Mesodermal cell (in vitro differentiated cells): ENCODE results near the gene MAP1S. TPM values are rescaled to one million over a fixed set of nuclear protein-coding genes. Genes with fewer than 3 reads are reported as not detected.

Experiments
- H3K27ac ChIP-seq: 2 replicates; pipeline ENCODE4 v1.7.0; 2013; ENCODE audit warnings: mild to moderate bottlenecking, low read depth, low read length, moderate library complexity; ENCODE audit not compliant: severe bottlenecking
- H3K36me3 ChIP-seq: 2 replicates; pipeline ENCODE4 v1.7.1; 2013; ENCODE audit warnings: mild to moderate bottlenecking, low read length, moderate library complexity; ENCODE audit not compliant: control insufficient read depth, insufficient read depth
- H3K4me1 ChIP-seq: one replicate; pipeline ENCODE4 v1.7.1; 2013; ENCODE audit warnings: mild to moderate bottlenecking, low read length; ENCODE audit not compliant: insufficient read depth, control insufficient read depth, poor library complexity, severe bottlenecking
- H3K4me3 ChIP-seq: 2 replicates; pipeline ENCODE4 v1.7.0; 2013; ENCODE audit warnings: low read length, control low read depth, mild to moderate bottlenecking; ENCODE audit not compliant: insufficient read depth, poor library complexity, severe bottlenecking; ENCODE audit errors: extremely low read depth
- H3K9me3 ChIP-seq: 2 replicates; pipeline ENCODE4 v1.7.1; 2013; ENCODE audit warnings: mild to moderate bottlenecking, low read length, moderate library complexity; ENCODE audit not compliant: control insufficient read depth
- WGBS, 2 experiments: methylation state at CpG; one replicate each; pipeline ENCODE4 v1.1.5; 2013; ENCODE audit warnings: missing lambda C conversion rate in 2 of 2; ENCODE audit not compliant: insufficient coverage in 2 of 2; 5-methylcytosine and 5-hydroxymethylcytosine counted together
- polyA plus RNA-seq, 2 experiments: library from polyadenylated mRNA; stranded (reverse); fragments of 50-300 nt; gene quantifications; one replicate each; pipeline ENCODE4 v1.2.3, GENCODE V29; 2013

The MAP1S gene, protein sequence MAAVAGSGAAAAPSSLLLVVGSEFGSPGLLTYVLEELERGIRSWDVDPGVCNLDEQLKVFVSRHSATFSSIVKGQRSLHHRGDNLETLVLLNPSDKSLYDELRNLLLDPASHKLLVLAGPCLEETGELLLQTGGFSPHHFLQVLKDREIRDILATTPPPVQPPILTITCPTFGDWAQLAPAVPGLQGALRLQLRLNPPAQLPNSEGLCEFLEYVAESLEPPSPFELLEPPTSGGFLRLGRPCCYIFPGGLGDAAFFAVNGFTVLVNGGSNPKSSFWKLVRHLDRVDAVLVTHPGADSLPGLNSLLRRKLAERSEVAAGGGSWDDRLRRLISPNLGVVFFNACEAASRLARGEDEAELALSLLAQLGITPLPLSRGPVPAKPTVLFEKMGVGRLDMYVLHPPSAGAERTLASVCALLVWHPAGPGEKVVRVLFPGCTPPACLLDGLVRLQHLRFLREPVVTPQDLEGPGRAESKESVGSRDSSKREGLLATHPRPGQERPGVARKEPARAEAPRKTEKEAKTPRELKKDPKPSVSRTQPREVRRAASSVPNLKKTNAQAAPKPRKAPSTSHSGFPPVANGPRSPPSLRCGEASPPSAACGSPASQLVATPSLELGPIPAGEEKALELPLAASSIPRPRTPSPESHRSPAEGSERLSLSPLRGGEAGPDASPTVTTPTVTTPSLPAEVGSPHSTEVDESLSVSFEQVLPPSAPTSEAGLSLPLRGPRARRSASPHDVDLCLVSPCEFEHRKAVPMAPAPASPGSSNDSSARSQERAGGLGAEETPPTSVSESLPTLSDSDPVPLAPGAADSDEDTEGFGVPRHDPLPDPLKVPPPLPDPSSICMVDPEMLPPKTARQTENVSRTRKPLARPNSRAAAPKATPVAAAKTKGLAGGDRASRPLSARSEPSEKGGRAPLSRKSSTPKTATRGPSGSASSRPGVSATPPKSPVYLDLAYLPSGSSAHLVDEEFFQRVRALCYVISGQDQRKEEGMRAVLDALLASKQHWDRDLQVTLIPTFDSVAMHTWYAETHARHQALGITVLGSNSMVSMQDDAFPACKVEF
- 49.2 TPM for polyA plus RNA-seq (2013, experiment 1 of 2)
- polyA plus RNA-seq (2013, experiment 2 of 2) = 42.9 TPM

DNA sequence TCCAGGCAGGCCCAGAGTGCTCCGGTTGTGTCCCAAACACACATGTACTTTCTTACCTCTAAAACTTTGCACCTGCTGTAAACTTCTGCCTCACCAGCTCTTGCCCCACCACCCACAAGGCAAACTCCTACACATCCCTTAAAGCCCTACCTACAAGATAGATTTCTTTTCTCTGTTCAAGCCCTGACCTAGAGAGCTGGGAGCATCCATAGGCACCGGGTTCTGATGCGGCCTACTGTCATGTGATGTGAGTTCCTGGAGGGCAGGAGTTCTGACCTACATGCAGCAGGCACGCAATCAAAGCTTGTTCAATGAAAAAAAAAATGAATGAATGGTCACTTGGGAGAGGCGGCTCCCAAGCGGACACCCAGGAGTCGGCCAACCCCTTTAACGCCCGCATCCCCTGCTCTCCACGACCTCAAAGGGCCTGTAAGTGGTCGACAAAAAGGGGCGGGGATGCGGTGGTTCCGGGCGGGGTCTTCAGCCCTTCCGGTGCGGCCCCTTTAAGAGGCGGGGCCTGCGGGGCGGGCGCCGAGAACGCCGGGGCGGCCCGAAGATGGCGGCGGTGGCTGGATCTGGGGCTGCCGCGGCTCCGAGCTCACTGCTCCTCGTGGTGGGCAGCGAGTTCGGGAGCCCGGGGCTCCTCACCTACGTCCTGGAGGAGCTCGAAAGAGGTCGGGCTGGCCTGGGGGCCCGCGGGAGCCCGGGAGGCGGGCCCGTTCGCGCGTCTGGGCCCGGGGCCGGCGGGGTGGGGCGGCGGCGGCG lies at the start of gene MAP1S:
Gene MAP1S (plus strand): TSS at position 534 of the 765 bp plus-strand sequence. CDS start 23 bp downstream, at position 557.
- peak within 1 kb of the TSS; percentile 93 for H3K4me3 ChIP-seq
- H3K27ac ChIP-seq = peak within 1 kb of the TSS; percentile 12
- peaks cover 22% of the 10 kb centered on the region for H3K36me3 ChIP-seq
- H3K4me1 ChIP-seq = peaks cover 21% of the 10 kb centered on the region
- WGBS, 2 experiments = 3 to 5% methylated on average over 35 to 39 of the region's 53 CpGs
- H3K9me3 ChIP-seq = no peaks in the 10 kb centered on the region

DNA sequence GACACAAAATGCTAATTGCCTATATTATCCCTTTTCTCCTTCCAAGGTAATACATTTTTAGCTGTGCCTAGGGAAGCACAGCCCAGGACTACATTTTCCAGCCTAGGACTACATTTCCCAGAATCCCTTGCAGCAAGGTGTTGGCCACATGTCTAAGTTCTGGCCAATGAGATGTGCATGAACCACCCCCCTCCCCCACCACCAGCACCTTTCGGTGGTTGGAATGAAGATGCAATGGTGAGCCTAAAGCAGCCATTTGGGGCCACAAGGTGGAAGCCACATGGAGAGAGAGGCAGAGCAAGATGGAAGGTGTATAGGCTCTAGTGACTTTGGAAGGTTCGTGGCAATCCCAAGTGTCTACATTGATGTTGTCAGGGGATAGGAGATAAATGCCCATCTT lies 47.4 kb upstream of the MAP1S start:
- H3K4me1 ChIP-seq = no peaks in the 10 kb centered on the region
- WGBS, 2 experiments = 60 to 80% methylated on average over 1 of the region's 2 CpGs

DNA sequence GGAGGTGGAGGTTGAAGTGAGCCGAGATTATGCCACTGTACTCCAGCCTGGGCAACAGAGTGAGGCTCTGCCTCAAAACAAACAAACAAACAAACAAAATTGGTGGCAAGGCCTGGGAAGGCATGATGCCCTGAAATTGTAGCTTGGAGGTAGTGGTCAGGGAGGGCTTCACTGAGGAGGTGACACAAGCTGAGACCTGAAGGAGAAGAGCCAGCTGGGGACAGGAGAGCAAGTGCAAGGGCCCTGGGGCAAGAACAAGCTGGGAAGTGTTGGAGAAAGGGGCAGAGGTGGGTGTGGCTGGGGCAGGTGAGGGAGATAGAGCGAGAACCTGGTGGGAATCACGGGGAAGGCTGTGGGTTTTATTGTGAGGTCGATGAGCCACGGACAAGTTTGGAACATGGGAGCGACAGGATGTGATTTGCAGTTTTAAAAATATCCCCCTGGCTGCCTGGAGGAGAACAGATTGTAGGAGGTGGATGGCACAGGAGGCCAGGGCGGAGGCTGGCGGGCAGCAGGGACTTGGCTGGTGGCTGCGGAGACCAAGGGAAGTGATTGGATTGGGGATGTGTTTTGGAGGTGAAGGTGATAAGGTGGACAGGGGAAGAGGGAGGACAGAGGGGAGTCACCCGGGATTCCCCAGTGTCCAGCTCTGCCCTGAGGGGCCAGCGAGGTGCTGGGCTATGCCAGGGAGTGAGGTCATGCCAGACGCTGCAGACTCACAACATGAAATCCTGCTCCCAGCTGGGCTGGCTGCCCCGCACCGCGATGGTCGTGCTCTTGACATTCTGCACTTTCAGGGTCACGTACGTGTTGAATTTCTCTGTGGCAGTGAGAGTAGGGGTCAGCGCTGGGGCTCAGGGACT lies 45.1 kb upstream of the MAP1S start:
- Histone ChIP-seq H3K9me3 (no peaks in the 10 kb centered on the region), H3K4me3 (no peak overlapping the region), H3K4me1 (no peaks in the 10 kb centered on the region), H3K27ac (no peak overlapping the region), H3K36me3 (no peaks in the 10 kb centered on the region)
- 92 to 93% methylated on average over 16 to 17 of the region's 19 CpGs for WGBS, 2 experiments

More for the DNA sequence above, 47.4 kb upstream of the MAP1S start:
- Histone ChIP-seq H3K4me3 (no peak overlapping the region), H3K27ac (no peak overlapping the region), H3K9me3 (no peaks in the 10 kb centered on the region), H3K36me3 (no peaks in the 10 kb centered on the region)

DNA sequence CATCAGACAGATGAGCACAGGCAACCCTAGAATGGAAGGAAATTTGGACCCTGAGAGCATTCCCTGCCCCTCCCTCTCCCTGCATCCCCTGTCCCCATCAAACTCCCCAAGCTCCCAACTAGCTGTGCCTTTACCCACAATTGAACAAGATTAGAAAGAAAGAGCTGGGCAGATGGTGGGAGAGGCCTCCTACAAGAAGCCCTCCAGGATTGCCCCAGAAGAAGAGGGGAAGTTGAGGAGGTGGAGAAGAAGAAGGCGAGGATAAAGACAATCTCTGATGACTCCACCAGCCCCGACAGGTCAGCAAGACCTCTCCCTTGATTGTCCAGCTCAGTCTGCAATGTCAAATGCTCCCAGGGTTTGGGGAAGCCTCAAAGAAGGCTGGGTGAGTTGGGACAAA lies 43.0 kb upstream of the MAP1S start:
- peaks cover 17% of the 10 kb centered on the region for H3K4me1 ChIP-seq
- no peak overlapping the region for H3K27ac ChIP-seq
- no peaks in the 10 kb centered on the region for H3K36me3 ChIP-seq
- 87 to 89% methylated on average over 2 of the region's 2 CpGs for WGBS, 2 experiments
- H3K9me3 ChIP-seq = no peaks in the 10 kb centered on the region
- no peak overlapping the region for H3K4me3 ChIP-seq

DNA sequence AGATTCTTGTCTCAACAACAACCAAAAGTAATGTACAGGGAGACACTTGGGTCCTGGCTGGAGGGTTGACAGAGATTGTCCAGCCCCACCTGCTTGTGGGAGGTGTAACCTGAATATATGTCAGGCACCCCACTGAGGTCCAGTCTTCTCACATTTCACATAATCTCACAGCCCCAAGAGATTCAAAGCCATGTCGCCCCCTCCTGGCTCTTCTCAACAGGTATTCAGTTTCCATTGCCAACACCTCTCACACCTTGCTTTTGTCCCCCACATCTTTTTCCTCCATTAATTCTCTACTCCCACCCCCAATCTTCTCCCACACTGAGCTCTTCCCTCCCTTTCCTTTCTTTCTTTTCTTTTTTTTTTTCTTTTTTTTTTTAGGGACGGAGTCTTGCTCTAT lies 42.3 kb upstream of the MAP1S start:
- no peaks in the 10 kb centered on the region for H3K9me3 ChIP-seq
- no peak overlapping the region for H3K4me3 ChIP-seq
- WGBS, 2 experiments = 78 to 83% methylated on average over 1 to 2 of the region's 2 CpGs
- no peak overlapping the region for H3K27ac ChIP-seq
- H3K4me1 ChIP-seq = peaks cover 17% of the 10 kb centered on the region
- H3K36me3 ChIP-seq = no peaks in the 10 kb centered on the region

DNA sequence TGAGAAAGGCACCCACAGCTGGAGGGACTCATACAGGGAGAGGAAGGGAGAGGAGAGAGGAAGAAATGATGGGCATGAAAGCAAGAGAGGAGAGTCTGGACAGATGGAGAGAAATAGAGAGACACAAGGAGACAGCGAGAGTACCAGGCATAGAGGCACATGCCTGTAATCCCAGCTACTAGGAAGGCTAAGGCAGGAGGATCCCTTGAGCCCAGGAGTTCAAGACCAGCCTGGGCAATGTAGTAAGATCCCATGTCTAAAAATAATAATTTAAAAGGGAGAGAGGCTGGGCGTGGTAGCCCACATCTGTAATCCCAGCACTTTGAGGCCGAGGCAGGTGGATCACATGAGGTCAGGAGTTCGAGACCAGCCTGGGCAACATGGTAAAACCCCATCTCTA lies 40.4 kb upstream of the MAP1S start:
- no peaks in the 10 kb centered on the region for H3K9me3 ChIP-seq
- no peak overlapping the region for H3K4me3 ChIP-seq
- 88 to 95% methylated on average over 1 to 3 of the region's 4 CpGs for WGBS, 2 experiments
- H3K4me1 ChIP-seq = peaks cover 17% of the 10 kb centered on the region
- no peak overlapping the region for H3K27ac ChIP-seq
- no peaks in the 10 kb centered on the region for H3K36me3 ChIP-seq

DNA sequence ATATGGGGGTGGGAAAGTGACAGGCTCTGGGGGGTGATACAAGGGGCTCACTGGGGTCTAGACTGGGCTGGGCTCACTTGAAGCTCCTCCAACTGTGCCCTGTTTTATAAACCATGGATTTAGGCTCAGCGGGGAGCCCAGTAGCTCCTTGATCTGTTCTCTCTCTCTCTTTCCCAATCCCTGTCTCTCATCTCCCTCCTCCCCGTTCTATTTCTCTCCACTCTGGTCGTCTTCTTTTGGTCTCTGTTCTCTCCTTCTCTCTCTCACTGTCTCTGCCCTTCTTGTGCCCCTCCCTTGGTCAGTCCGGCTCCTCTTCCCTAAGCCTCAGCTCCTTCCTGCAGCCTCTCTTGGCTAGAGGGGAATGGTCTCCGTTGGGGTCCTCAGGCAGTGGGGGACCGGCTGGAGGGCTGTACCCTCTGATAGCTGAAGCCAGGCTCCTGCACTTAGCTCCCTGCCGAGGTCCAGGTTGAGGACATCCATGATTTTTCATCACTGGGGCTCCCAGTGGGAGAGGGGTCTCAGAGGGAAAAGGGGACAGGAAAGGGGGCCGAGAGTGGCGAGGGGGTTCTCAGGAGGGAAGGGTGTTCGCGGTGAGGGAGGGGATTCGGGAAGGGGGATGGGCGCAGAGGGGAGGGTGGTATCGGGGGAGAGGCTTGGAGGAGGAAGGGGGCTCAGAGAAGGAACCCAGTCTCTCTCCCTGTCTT lies 39.6 kb upstream of the MAP1S start:
- H3K4me3 ChIP-seq = peak overlapping the region; percentile 26
- 17 to 22% methylated on average over 12 of the region's 14 CpGs for WGBS, 2 experiments
- no peaks in the 10 kb centered on the region for H3K36me3 ChIP-seq
- peaks cover 17% of the 10 kb centered on the region for H3K4me1 ChIP-seq
- peak overlapping the region; percentile 87 for H3K27ac ChIP-seq
- no peaks in the 10 kb centered on the region for H3K9me3 ChIP-seq

DNA sequence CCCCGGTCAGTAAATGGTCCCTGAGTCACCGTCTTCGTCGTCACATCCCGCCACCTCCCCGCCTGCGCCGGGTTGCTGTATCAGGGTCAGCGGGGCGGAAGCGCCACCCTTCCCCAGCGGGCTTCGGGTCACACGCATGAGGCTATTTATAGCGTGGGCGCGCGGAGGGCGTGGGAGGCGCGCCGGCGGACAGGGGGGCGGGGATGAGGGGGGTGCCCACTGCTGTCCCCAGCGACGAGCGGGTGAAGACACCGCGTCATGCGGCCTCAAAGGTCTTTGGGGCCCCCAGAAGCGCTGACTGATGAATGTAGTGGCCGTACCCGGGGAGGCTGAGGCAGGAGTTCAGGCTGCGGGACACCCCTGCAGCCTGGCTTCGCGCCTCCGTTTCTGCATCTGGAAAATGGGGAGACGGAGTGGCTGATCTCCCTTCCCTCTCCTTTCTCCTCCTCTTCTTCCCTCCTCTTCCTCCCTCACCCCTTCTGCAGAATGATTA lies 39.0 kb upstream of the MAP1S start:
- peak overlapping the region; percentile 23 for H3K27ac ChIP-seq
- WGBS, 2 experiments = 2 to 9% methylated on average over 7 to 33 of the region's 38 CpGs

DNA sequence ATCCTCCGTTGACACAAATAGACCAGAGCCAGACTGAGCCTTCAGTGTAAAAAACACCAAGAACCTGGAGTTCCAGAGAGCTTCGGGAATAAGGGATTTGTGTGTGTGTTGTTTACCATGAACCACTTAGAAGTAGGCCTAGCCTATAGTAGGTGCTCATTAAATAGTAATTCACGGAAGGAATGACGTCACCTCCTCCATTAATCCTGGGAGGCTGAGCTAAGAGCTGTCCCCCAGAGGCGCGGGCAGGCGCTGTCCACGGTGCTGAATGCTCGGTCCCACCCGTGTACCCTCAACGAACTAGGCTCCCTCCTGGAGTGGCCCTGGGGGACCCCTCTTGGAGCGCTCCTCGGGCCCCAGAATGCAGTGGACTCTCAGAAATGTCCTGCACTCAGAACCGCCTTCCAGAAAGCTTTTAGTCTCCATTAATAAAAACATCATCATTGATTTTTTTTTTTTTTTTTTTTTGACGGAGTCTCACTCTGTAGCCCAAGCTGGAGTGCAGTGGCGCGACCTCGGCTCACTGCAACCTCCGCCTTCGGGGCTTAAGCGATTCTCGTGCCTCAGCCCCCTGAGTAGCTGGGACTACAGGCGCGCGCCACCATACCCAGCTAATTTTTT lies 37.7 kb upstream of the MAP1S start:
- Histone ChIP-seq H3K36me3 (no peaks in the 10 kb centered on the region), H3K4me3 (no peak overlapping the region), H3K9me3 (no peaks in the 10 kb centered on the region), H3K4me1 (peaks cover 23% of the 10 kb centered on the region), H3K27ac (no peak overlapping the region)
- WGBS, 2 experiments = 61 to 69% methylated on average over 13 to 18 of the region's 25 CpGs

More for the DNA sequence above, 39.0 kb upstream of the MAP1S start:
- peaks cover 17% of the 10 kb centered on the region for H3K4me1 ChIP-seq
- no peaks in the 10 kb centered on the region for H3K36me3 ChIP-seq
- peak overlapping the region; percentile 26 for H3K4me3 ChIP-seq
- H3K9me3 ChIP-seq = no peaks in the 10 kb centered on the region
